OCI-LY3 (cell line): ENCODE data around the gene DOP1A.

Experiments used
- H2AFZ ChIP-seq: fragments of 200-600, 300-600 bp; shearing (Covaris generic); 2 replicates; pipeline ENCODE4 v1.6.0; 2014; ENCODE audit warnings: antibody characterized with exemption, low read depth, low read length
- H3K27ac ChIP-seq: fragments of 200-600, 300-600 bp; sonication (generic); 2 replicates; pipeline ENCODE4 v1.5.1; 2014; ENCODE audit warnings: mild to moderate bottlenecking, low read length, moderate library complexity, mixed read lengths
- H3K27me3 ChIP-seq: fragments of 200-600, 300-600 bp; sonication (generic); 2 replicates; pipeline ENCODE4 v1.6.1; 2014; ENCODE audit warnings: low read depth, low read length, mixed read lengths
- H3K36me3 ChIP-seq: fragments of 200-600, 300-600 bp; sonication (generic); replicated peaks from 2 replicates; pipeline ENCODE3; 2014; ENCODE audit warnings: low read depth, low read length, mixed read lengths
- H3K4me1 ChIP-seq: fragments of 300-600, 200-600 bp; sonication (generic); 2 replicates; pipeline ENCODE4 v1.6.1; 2014; ENCODE audit warnings: low read length, mixed read lengths
- H3K4me2 ChIP-seq: fragments of 200-600, 300-600 bp; sonication (generic); 2 replicates; pipeline ENCODE4 v1.6.1; 2014; ENCODE audit warnings: low read length, mixed read lengths
- H3K4me3 ChIP-seq: fragments of 300-600, 200-600 bp; sonication (generic); 2 replicates; pipeline ENCODE4 v1.5.1; 2014; ENCODE audit warnings: antibody characterized with exemption, mild to moderate bottlenecking, low read length, moderate library complexity
- H3K79me2 ChIP-seq: fragments of 300-600, 200-600 bp; shearing (Covaris generic); 2 replicates; pipeline ENCODE4 v1.6.1; 2014; ENCODE audit warnings: mild to moderate bottlenecking, low read length, mixed read lengths
- H3K9ac ChIP-seq: fragments of 300-600, 200-600 bp; shearing (Covaris generic); 2 replicates; pipeline ENCODE4 v1.6.0; 2014; ENCODE audit warnings: mild to moderate bottlenecking, low read length, moderate library complexity
- H3K9me3 ChIP-seq: fragments of 200-600, 300-600 bp; shearing (Covaris generic); 2 replicates; pipeline ENCODE4 v1.6.1; 2014; ENCODE audit warnings: low read length, mixed read lengths; ENCODE audit not compliant: insufficient read depth
- H4K20me1 ChIP-seq: fragments of 200-600, 300-600 bp; sonication (generic); 2 replicates; pipeline ENCODE4 v1.6.1; 2016; ENCODE audit warnings: low read length, mixed read lengths; ENCODE audit not compliant: insufficient read depth
- EZH2phosphoT487 ChIP-seq: fragments of 200-600 bp; shearing (Covaris generic); IDR thresholded peaks from 2 replicates; pipeline ENCODE4 v1.6.1; 2018; ENCODE audit warnings: antibody characterized with exemption, mixed run types, low read depth
- TF ChIP-seq, protein P1 (sequence below): fragments of 200-600, 300-600 bp; sonication (generic); IDR thresholded peaks from 2 replicates; pipeline ENCODE4 v1.5.1; 2014; ENCODE audit warnings: antibody characterized with exemption, low read length, low read depth

DOP1A gene

GRCh38 chr6:83113258-83113657, 45.8 kb downstream of the DOP1A start:
- Histone ChIP-seq H3K36me3 (peaks cover 2% of the 10 kb centered on the region), H3K27ac (no peak overlapping the region), H3K4me1 (no peaks in the 10 kb centered on the region), H3K27me3 (no peaks in the 10 kb centered on the region), H3K79me2 (no peaks in the 10 kb centered on the region), H3K9ac (no peak overlapping the region), H3K4me3 (no peak overlapping the region), H3K9me3 (no peaks in the 10 kb centered on the region), H3K4me2 (no peak overlapping the region), H2AFZ (no peak overlapping the region), H4K20me1 (no peaks in the 10 kb centered on the region)
- TF ChIP-seq, protein P1, sequence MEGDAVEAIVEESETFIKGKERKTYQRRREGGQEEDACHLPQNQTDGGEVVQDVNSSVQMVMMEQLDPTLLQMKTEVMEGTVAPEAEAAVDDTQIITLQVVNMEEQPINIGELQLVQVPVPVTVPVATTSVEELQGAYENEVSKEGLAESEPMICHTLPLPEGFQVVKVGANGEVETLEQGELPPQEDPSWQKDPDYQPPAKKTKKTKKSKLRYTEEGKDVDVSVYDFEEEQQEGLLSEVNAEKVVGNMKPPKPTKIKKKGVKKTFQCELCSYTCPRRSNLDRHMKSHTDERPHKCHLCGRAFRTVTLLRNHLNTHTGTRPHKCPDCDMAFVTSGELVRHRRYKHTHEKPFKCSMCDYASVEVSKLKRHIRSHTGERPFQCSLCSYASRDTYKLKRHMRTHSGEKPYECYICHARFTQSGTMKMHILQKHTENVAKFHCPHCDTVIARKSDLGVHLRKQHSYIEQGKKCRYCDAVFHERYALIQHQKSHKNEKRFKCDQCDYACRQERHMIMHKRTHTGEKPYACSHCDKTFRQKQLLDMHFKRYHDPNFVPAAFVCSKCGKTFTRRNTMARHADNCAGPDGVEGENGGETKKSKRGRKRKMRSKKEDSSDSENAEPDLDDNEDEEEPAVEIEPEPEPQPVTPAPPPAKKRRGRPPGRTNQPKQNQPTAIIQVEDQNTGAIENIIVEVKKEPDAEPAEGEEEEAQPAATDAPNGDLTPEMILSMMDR = no peak
- TF ChIP-seq EZH2phosphoT487 = no peak

DNA sequence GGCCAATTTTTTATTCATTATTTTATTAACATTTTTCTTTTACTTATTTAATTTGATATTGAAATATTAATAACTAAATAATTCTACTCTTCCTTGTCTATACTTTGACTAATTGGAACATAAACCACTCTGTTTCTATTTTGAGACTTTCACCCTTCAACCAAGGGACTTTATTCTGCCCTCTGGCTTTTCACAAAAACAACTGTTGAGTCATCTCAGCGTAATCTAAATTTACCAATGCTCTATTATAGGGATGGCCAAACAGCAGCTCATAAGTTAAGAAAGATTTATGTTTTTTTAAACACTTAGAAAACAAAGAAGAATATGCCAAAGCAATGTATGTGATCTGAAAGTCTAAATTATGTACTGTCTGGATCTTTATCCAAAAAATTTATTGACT, 46.7 kb downstream of the DOP1A start:
- Histone ChIP-seq H2AFZ (no peak overlapping the region), H3K9ac (no peak overlapping the region), H3K27ac (no peak overlapping the region), H3K4me2 (no peak overlapping the region), H3K36me3 (peaks cover 2% of the 10 kb centered on the region), H3K4me3 (no peak overlapping the region), H3K79me2 (no peaks in the 10 kb centered on the region), H3K4me1 (no peaks in the 10 kb centered on the region), H3K27me3 (no peaks in the 10 kb centered on the region), H3K9me3 (no peaks in the 10 kb centered on the region), H4K20me1 (no peaks in the 10 kb centered on the region)
- TF ChIP-seq EZH2phosphoT487 = no peak
- TF ChIP-seq, protein P1 = no peak

DNA sequence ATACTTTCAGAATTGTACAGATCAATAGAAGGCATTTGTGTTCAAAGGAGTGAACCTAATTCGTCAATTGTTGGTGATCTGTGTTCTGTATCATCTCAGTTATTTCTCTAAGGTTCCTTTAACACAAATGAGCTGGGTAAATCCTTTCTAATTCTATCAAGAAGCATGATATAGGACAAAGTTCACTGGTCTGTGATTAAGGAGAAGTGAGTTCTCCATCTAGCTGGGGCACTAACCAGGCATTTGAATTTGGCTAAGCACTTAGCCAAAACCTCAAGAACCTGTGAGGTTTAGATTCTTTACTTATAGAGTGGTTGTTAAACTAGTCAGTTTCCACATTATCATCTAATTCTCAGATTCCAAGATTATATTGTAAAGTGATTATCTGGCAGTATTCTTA, 50.3 kb downstream of the DOP1A start:
- no peak for TF ChIP-seq EZH2phosphoT487
- TF ChIP-seq, protein P1 = no peak
- H3K79me2 ChIP-seq = no peaks in the 10 kb centered on the region
- no peak overlapping the region for H3K9ac ChIP-seq
- no peaks in the 10 kb centered on the region for H4K20me1 ChIP-seq
- H3K4me2 ChIP-seq = no peak overlapping the region
- H3K9me3 ChIP-seq = no peaks in the 10 kb centered on the region
- H2AFZ ChIP-seq = no peak overlapping the region
- H3K36me3 ChIP-seq = peaks cover 8% of the 10 kb centered on the region
- H3K4me3 ChIP-seq = no peak overlapping the region
- no peak overlapping the region for H3K27ac ChIP-seq
- no peaks in the 10 kb centered on the region for H3K4me1 ChIP-seq
- H3K27me3 ChIP-seq = no peaks in the 10 kb centered on the region

DNA sequence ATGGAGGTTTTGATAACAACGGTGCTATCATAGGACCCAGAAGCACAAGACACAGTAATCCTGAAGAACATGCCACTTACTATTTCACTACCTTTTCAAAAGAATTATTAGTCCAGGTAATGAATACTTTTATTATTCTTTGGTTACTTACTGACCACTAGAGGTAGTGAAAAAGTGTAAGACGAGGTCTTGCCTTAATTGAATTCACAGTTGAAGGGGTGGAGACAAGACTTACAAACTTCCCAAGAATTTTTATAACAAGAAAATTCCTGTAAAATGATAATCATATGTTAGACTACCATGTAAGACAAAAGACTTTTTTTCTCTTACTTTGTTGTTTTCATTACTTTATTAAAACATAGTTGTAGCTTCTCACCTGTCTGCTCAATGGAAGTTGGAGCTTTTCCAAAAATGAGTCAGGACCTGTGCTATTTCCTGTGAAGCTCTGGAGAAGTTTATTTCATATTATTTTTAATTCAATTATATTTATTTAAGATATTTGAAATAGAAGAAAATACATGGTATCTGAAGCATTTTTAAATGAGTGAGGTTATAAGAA, 52.4 kb downstream of the DOP1A start:
- Histone ChIP-seq H4K20me1 (no peaks in the 10 kb centered on the region), H3K9me3 (no peaks in the 10 kb centered on the region), H3K27ac (no peak overlapping the region), H3K4me3 (no peak overlapping the region), H3K36me3 (peaks cover 16% of the 10 kb centered on the region), H3K4me1 (no peaks in the 10 kb centered on the region), H3K9ac (no peak overlapping the region), H2AFZ (no peak overlapping the region), H3K79me2 (no peaks in the 10 kb centered on the region), H3K27me3 (no peaks in the 10 kb centered on the region), H3K4me2 (no peak overlapping the region)
- TF ChIP-seq, protein P1 = no peak
